ENCODE results near the gene CAPZA1. TPM values are rescaled to one million over a fixed set of nuclear protein-coding genes. Genes with fewer than 3 reads are reported as not detected.

CAPZA1 gene
- total and polyA plus RNA-seq, 2 of the 8 experiments (the other 6 are each of a cell fraction or from before 2014, with no cell fraction given), result 48.9 to 107 TPM

DNA sequence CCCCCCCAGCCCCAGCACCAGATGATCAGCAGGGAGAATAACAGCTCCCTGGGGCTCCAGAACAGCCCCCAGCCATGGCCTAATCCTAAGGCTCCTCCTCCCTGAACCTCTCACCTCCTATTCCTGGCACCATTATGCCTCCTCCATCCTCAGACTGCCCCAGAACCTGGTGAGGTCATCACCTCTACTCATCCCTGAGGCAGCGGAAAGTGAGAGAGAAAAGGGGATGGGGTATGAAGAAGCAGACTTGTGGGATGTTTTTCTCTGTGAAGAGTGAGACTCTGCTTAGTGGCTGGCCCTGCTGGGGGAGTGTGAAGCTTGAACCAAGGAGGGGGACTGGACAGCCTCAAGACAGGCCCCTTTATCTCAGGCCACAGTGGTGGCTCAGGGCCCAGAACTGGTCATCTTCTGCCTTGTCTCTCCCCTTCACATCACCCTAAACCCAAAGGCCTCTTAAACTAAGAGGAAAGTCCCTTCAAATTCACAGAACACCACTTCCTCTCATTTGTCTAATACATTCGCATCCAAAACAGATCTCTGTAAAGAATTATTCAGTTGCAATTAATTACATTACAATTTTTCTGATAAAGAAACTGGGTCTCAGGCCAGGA, 97.7 kb downstream of the CAPZA1 start:
- no peaks in the 10 kb centered on the region for H3K79me2 ChIP-seq (ENCODE audit: control insufficient read depth in 1 of 2, insufficient read depth in 2 of 2, low read length in 2 of 2)
- H3K9me3 ChIP-seq (ENCODE audit: insufficient read depth in 2 of 2, low read depth in 1 of 2, low read length in 1 of 2), result no peaks in the 10 kb centered on the region
- H3K27ac ChIP-seq (ENCODE audit: low read depth, low read length), result no peak overlapping the region
- H3K4me2 ChIP-seq (ENCODE audit: insufficient read depth in 1 of 2, low read depth in 2 of 2, low read length in 2 of 2), result no peak overlapping the region
- peaks cover 14% of the 10 kb centered on the region for H3K23me2 ChIP-seq (ENCODE audit: low read depth, low read length)
- no peak overlapping the region for H2BK5ac ChIP-seq (ENCODE audit: low read depth, low read length)
- H2BK20ac ChIP-seq (ENCODE audit: low read length), result no peak overlapping the region
- no peak overlapping the region for H3K56ac ChIP-seq (replicated peaks; ENCODE audit: insufficient read length, low read depth, low read length)
- POLR2A ChIA-PET (ENCODE audit: partially characterized antibody), result interaction anchor here (0.9 to 2.0 kb wide), 3 partner anchors 20 to 239 kb away, joined by 3 to 10 read pairs (median 3); partner anchors contain the start of gene SLC16A1
- no peak overlapping the region for H3K4ac ChIP-seq (replicated peaks; ENCODE audit: insufficient read length, low read depth, low read length)
- no peak overlapping the region for H3K18ac ChIP-seq (ENCODE audit: extremely low read depth, low read length)
- no peak for DNase-seq (ENCODE audit: low read depth in 1 of 2, low spot score in 2 of 2)
- peaks cover 0 to 22% (median 13%) of the 10 kb centered on the region in 4 experiments; a peak in 6 of 7 replicates for H3K4me1 ChIP-seq (replicated peaks in 1 of 4; ENCODE audit: control insufficient read depth in 3 of 4, insufficient read depth in 4 of 4, low read length in 3 of 4)
- H4K8ac ChIP-seq (ENCODE audit: extremely low read depth, insufficient read depth, low read length), result no peak overlapping the region
- no peaks in the 10 kb centered on the region for H3K79me1 ChIP-seq (ENCODE audit: low read depth, low read length)
- peaks cover 0 to 7% of the 10 kb centered on the region in 2 experiments for H4K20me1 ChIP-seq (replicated peaks in 1 of 2; ENCODE audit: control insufficient read depth in 1 of 2, insufficient read depth in 2 of 2, low read length in 2 of 2)
- no peak overlapping the region for H2AFZ ChIP-seq (ENCODE audit: low read length)
- H3K36me3 ChIP-seq (ENCODE audit: control insufficient read depth in 2 of 4, insufficient read depth in 4 of 4, low read length in 3 of 4), result no peaks in the 10 kb centered on the region
- no peak overlapping the region for H4K5ac ChIP-seq (ENCODE audit: insufficient read length, low read depth, low read length)
- WGBS, 2 experiments (ENCODE audit: extremely low coverage in 1 of 2, insufficient coverage in 1 of 2, insufficient read length in 1 of 2, insufficient replicate concordance in 2 of 2, low coverage in 1 of 2, low lambda C conversion rate in 2 of 2, missing lambda C conversion rate in 1 of 2), result 96% methylated on average over 2 of the region's 2 CpGs; no CpG with 5 or more reads in 1 of the 2 experiments
- H3K27me3 ChIP-seq (replicated peaks in 1 of 4; ENCODE audit: control insufficient read depth in 3 of 4, extremely low read depth in 1 of 4, insufficient read depth in 3 of 4, low read length in 3 of 4), result peaks cover 0 to 29% (median 16%) of the 10 kb centered on the region in 4 experiments; a peak in 5 of 7 replicates
- CTCF ChIA-PET (ENCODE audit: partially characterized antibody), result interaction anchor here (0.5 to 14.2 kb wide), 37 partner anchors 9 to 422 kb away, joined by 3 to 547 read pairs (median 7); partner anchors contain the start of gene LRIG2
- H2BK12ac ChIP-seq (ENCODE audit: low read depth, low read length), result no peak overlapping the region; the same call in 1 of the 2 replicates
- no peak overlapping the region for H2BK120ac ChIP-seq (replicated peaks; ENCODE audit: low read depth, low read length)
- no peak overlapping the region for H3K9ac ChIP-seq (replicated peaks in 1 of 4; ENCODE audit: extremely low read depth in 1 of 4, low read depth in 3 of 4, low read length in 3 of 4)
- H4K91ac ChIP-seq (replicated peaks; ENCODE audit: insufficient read length, low read length), result no peak overlapping the region
- no peak overlapping the region for H3K23ac ChIP-seq (ENCODE audit: insufficient read length)
- H3K4me3 ChIP-seq (ENCODE audit: extremely low read depth in 1 of 4, insufficient read depth in 2 of 4, low read depth in 3 of 4, low read length in 4 of 4), result no peak overlapping the region
- no peak for FAIRE-seq
- no peak overlapping the region for H2AK5ac ChIP-seq (ENCODE audit: low read depth, low read length)
- no peak overlapping the region for H2BK15ac ChIP-seq (ENCODE audit: low read length)
- no peak overlapping the region for H3K14ac ChIP-seq (ENCODE audit: insufficient read length)
- TF ChIP-seq, protein P1, sequence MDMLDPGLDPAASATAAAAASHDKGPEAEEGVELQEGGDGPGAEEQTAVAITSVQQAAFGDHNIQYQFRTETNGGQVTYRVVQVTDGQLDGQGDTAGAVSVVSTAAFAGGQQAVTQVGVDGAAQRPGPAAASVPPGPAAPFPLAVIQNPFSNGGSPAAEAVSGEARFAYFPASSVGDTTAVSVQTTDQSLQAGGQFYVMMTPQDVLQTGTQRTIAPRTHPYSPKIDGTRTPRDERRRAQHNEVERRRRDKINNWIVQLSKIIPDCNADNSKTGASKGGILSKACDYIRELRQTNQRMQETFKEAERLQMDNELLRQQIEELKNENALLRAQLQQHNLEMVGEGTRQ (IDR thresholded peaks at IDR 0.05; ENCODE audit: low read length), result no peak
- TF ChIP-seq KDM5A (IDR thresholded peaks at IDR 0.05; ENCODE audit: low read length) (no peak), RBBP5 (IDR thresholded peaks at IDR 0.05; ENCODE audit: borderline replicate concordance, low read depth, low read length) (no peak)
